HG03469 (cell line): ENCODE data around the gene FASTKD1.
"Not testable (repeated sequence)": the region's sequence is repeated elsewhere in the genome, so short reads cannot be mapped to it uniquely, and the experiment has no call there.

Source experiments
- ATAC-seq: cut with Tn5 transposase; IDR thresholded peaks from one replicate; pipeline ENCODE4 v1.9.1; 2021; ENCODE audit warnings: mild to moderate bottlenecking, moderate library complexity, moderate number of reproducible peaks; ENCODE audit not compliant: unreplicated experiment

Gene FASTKD1

GRCh38 chr2:169573160-169573973 lies at the start of gene FASTKD1:
Gene FASTKD1, minus strand, starts transcription at chr2:169573865. Its CDS starts 1,836 bp downstream, at chr2:169572029.
- peak; percentile 98 for ATAC-seq

- ATAC-seq, result no peak
These were observed 49.6 kb upstream of the FASTKD1 start for GRCh38 chr2:169623235-169623634.

- ATAC-seq, result no peak
These were observed 46.8 kb upstream of the FASTKD1 start for GRCh38 chr2:169620509-169620908.

- no peak for ATAC-seq
These were observed 46.3 kb upstream of the FASTKD1 start for GRCh38 chr2:169619946-169620345.

- ATAC-seq, result not testable (repeated sequence)
These were observed 42.3 kb upstream of the FASTKD1 start for GRCh38 chr2:169615982-169616381.

- ATAC-seq, result no peak
These were observed 40.2 kb upstream of the FASTKD1 start for GRCh38 chr2:169613876-169614275.

- ATAC-seq, result no peak
These were observed 35.6 kb upstream of the FASTKD1 start for GRCh38 chr2:169609264-169609663.

GRCh38 chr2:169599568-169599967 lies 25.9 kb upstream of the FASTKD1 start:
- ATAC-seq, result no peak

- no peak for ATAC-seq
These were observed 25.3 kb upstream of the FASTKD1 start for GRCh38 chr2:169598982-169599381.

- ATAC-seq, result not testable (repeated sequence)
These were observed 22.9 kb upstream of the FASTKD1 start for GRCh38 chr2:169596546-169596945.

- no peak for ATAC-seq
These were observed 17.1 kb upstream of the FASTKD1 start for GRCh38 chr2:169590804-169591203.

GRCh38 chr2:169585673-169586072 lies 12.0 kb upstream of the FASTKD1 start:
- ATAC-seq, result no peak

- ATAC-seq, result peak; percentile 85
These were observed 10.6 kb upstream of the FASTKD1 start, which contains the start of gene PPIG for GRCh38 chr2:169584005-169584877. Gene PPIG, plus strand, starts transcription at chr2:169584351. Its CDS starts 19,691 bp downstream, at chr2:169604042.

- ATAC-seq, result no peak
These were observed 9.9 kb upstream of the FASTKD1 start for GRCh38 chr2:169583518-169583917.

GRCh38 chr2:169582552-169583266 lies 9.0 kb upstream of the FASTKD1 start:
- not testable (repeated sequence) for ATAC-seq

- ATAC-seq, result no peak
These were observed 5.4 kb upstream of the FASTKD1 start for GRCh38 chr2:169579044-169579443.

GRCh38 chr2:169575264-169575663 lies 1.6 kb upstream of the FASTKD1 start:
- not testable (repeated sequence) for ATAC-seq

- ATAC-seq, result not testable (repeated sequence)
These were observed 874 bp upstream of the FASTKD1 start for GRCh38 chr2:169574539-169574938.

- no peak for ATAC-seq
These were observed 272 bp upstream of the FASTKD1 start for GRCh38 chr2:169573974-169574299.

- ATAC-seq, result no peak
These were observed 875 bp downstream of the FASTKD1 start for GRCh38 chr2:169572821-169573159.

GRCh38 chr2:169572189-169572588 lies 1.5 kb downstream of the FASTKD1 start:
- ATAC-seq, result no peak
